Stimulated activated CD8-positive, alpha-beta memory T cell treated with anti-CD3 and anti-CD28 coated beads, Interleukin-12 subunit alpha, Interleukin-12 subunit beta, amount 100 ng/mL, for 24 hours (primary cell): ENCODE data around the gene SLAMF7.
"Not testable (repeated sequence)": the region's sequence is repeated elsewhere in the genome, so short reads cannot be mapped to it uniquely, and the experiment has no call there.

Experiments
- DNase-seq: peaks from one replicate; pipeline ENCODE4 v3.0.0-alpha.2; 2020; ENCODE audit errors: extremely low read depth

SLAMF7 gene

DNA sequence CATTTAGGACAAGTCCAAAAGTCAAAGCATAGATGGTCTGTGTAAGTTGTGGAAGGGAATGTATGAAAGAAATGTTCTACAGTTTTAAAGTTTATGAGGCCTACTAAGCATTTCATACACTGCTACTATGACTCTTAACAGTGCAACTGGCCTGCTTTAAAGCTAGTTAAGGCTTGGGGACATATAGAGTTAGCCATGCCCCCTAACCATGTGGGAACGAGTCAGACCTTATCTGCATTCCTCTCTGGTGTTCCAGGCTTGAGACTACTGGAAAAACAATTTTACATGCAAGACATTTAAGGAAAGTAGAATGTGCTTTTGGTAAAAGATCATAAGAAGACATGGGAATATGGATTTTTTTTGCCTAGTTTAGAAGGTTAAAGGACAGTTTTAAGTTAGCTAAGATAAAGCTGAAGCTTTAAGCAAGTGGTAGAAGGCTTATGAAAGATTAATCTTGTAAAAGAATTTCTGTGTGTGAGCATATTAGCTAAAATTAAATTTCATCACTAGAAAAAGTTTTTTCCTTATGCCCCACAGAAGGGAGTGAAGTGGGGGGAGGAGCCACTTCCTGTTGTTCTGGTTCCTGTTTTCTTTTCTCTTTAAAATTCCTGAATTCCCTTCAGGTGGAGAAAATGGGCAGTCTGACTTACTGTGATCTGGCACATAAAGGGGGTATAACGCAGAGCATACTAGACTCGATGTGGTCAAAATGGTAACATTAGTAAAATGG, 18.5 kb upstream of the SLAMF7 start:
- no peak for DNase-seq

DNA sequence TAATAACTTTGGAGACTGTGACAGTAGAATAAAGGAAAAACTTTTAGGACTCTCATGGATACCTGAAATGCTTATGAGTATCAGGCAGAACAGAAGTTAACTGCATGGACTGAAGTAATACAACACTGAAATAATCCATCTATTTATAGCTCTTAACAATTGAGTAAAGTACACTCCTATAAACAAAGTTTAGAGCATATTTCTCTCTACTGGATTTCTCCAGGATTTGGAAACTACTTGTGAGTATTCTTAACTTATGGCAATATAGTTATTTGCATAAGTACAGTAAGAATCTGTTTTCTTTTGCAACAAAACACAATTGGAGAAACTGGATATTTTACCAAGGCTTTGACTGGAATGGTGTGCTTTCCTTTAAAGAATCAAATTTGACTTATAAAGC, 17.6 kb upstream of the SLAMF7 start:
- no peak for DNase-seq

DNA sequence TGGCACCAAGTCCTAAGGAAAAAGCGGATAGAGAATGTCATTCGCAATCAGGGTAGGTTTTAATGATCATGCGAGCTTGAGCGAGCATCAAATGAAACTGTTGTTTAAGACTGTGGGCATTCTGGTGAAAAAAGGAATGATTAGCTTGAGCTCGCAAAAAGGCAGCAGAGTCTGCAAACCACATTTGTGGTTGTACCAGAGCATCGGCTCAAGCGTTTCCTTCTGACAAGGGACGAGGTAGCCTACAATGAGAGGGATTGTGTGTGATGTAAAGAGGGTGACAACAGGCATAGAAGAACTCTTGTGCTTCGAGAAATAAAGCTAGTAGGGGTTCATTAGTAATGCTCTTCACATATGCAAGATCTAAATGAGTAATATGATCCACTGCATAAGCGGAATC, 16.3 kb upstream of the SLAMF7 start:
- DNase-seq, result no peak

DNA sequence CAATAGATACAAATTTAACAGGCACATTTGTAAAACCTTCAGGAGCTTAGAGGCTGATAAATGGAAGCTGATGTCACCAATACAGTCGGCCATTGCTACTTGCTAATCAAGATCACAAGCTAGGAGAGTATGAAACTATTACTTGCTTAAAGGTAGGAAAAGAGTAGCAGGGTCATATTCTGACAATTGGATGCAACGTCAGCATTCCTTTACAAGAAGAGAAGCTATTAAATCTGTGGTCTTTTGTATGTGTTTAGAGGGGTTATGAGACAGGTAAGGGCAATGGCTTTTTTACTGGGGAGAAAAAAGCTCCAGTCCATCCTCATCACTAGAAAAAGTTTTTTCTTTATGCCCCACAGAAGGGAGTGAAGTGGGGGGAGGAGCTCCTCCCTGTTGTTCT, 15.7 kb upstream of the SLAMF7 start:
- DNase-seq, result no peak

DNA sequence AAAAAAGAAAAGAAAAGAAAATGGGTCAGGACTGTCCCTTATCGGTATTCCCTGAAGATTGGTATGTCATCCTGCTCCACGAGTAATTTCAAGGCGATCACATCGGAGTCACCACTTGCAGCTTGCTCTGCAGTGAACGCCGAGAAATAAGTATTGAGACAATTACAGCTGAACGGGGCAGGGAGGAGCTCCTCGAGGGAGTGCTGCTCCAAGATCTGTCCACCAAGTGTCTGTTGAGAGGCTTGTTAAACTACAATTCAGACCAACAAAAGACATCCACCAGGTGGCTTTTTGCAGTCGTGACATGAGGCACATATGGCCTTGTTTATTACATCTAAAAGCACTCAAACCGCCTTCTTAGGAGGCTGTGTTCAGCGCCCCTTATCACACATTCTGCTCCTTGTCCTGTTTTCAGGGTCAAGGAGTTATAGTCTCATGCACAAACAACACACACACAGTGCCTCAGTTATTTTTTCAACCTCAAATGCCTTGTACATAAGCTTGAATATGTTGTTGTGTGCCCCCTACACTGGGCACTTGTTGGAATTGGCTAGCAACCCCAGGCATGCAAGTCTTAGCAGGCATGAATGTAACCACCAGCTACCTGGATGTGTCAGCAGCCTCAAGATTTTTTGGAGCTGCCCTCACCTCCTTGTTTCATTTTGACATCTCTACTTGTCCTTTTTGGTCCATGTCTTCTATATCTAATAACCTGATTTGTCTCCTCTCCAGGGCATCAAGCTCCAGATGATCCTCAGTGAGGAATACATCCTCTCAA, 14.4 kb upstream of the SLAMF7 start:
- DNase-seq, result no peak

DNA sequence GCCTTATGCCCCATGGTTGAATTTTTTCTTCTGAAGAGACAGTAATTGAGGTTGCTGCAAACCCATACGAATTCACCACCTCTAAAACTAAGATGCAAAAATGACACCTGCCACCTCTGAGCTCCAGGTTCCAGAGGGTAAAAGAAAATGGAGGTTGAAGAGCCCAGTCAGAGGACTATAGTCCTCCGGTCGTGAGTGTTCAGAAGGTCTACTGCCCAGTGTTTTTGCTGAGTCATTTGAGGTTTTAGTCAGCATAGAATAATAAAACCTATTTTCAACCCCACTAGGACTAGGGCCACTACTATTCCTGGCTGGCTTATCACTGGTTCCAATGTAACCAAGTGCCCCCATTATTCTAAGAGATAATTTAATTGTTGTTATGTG, 12.9 kb upstream of the SLAMF7 start:
- no peak for DNase-seq

DNA sequence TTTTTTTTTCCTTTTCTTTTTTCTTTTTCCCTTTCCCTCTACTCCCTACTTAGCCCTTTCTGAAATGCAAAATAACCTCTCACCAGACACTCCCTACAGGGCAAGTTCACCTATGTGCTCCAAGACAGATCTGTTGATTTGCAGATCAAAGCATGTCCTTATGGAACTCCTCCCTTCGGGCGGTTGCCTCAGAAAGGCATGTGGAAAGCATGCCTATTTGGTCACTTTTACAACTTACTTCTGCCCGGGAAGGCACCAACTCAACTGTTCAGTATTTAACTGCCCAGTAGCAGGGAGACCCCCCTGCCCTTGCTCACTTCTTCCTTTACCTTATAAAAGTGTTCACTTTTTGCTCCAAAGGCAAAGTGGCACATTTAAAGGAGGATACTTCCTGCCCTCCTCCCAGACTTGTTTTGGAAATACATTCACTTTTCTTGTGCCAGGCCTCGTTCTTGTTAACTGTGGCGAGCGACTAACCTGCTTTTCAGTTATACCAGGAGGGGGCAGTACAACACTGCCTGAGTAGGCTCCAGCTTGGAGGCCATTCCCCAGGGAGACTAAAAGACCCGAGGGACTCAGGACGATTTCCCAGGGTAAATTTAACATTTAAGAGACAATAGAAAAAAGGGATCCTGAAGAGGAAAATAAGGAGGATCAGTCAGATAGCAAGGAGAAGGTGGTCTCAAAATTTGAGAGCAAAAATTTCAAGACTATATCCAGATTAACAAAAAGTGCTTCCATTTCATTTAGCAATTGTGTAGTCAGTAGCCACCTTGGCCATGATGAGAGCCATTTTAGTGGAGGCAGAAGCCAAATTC, 12.3 kb upstream of the SLAMF7 start:
- DNase-seq, result no peak

DNA sequence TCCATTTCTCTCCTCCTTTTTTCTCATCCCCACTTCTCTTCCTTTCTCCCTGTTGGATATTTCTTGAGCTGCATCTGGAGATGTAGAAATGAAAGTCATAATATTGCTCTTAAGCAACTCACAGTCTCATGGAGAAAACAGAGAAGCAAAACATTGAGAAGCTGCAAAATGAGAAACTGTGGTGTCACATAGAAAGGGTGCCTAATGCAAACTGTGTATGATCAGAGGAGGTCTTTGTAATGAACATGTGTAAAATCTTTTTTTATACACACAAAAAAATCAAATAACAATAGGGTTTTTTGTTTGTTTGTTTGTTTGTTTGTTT, 11.8 kb upstream of the SLAMF7 start:
- no peak for DNase-seq

DNA sequence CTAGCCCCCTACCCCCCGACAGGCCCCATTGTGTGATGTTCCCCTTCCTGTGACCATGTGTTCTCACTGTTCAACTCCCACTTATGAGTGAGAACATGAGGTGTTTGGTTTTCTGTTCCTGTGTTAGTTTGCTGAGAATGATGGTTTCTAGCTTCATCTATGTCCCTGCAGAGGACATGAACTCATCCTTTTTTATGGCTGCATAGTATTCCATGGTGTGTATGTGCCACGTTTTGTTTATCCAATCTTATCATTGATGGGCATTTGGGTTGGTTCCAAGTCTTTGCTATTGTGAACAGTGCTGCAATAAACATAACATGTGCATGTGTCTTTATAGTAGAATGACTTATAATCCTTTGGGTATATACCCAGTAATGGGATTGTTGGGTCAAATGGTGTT, 7.5 kb upstream of the SLAMF7 start:
- not testable (repeated sequence) for DNase-seq

DNA sequence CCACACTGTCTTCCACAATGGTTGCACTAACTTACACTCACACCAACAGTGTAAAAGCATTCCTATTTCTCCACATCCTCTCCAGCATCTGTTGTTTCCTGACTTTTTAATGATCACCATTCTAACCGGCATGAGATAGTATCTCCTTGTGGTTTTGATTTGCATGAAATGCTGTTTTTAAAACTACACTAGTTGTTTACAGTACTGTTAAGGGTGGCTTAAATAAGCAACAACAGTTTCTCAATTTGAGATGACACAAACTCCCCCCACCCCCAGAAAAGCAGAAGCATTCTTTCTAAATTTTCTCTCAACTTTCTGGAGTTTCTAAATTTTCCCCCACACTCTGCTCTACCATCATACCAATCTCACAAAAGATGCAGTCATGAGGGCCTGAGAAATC, 7.1 kb upstream of the SLAMF7 start:
- DNase-seq, result no peak

DNA sequence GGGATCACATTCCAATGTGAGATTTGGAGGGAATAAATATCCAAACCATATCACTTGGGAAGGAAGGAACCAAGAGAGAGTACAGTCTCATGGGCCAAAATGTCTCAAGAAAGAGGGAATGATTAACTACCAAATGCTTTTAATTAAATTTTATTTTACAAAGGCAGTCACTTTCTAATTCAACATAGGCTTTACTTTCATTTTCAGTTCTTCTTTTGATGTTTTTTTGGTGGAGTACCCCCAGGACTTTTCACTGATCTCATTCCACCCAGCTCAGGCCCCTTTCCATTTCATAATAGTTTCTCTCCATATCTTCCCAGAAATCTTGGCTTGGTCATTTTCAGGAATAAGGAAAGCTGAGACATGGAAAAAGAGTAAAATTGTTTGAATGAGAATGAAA, 5.1 kb upstream of the SLAMF7 start:
- no peak for DNase-seq

DNA sequence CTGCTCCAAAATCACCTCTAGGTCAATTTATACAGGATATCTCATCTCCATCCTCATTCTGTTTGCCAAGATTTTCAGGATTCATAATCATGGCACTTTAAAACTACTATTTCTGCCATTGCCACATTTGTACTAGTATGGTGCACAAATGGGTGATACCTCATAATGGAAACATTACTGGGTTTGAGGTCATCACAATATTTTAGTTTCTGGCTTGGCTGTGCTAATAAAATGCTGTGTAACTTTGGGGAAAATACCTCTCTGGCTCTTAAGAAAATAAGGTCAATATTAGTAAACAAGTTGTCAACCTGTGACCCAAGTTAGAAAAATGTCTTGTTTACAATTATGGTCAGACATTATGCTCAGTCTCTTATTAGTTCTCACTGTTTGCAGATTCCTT, 4.7 kb upstream of the SLAMF7 start:
- DNase-seq, result no peak

DNA sequence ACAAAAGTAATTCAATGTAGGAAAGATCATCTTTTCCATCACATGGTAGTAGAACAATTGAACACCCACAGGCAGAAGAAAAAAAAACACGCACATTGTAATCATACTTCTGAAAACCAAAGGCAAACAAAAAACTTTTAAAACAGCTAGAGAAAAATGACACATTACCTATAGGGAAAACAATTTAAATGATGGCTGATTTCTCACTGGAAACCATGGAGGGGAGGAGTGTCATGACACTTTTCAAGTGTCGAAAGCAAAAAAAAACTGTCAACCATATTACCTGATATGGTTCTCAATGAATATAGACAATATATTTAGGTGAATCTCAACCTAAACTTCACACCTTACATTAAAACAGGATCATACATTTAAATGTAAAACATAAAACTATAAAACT, 776 bp upstream of the SLAMF7 start:
- no peak for DNase-seq

DNA sequence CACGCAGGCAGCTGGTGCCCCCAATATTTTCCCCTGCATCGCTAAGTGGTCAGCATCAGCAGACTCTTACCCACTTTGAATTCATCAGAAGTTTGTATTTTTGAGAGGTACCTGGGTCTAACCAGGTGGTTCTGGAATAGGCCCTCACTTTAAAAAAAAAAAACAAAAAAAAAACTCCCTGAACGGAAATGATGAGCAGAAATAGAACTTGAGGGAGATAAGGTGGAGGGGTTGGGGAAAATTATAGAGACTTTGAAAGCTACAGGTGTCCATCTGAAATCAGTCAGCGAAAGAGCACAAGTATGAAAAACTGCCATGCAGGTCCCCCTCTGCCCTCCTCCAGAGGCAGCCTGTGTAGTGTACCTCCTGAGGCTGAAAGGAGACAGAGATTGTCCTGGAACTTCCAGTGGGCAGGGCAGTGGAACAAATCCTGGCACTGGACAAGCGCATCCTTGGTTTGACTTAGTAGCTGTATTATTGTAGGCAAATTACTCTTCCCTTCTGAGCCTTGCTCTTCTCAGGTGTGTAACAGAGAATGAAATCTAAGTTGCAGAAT, 1.2 kb downstream of the SLAMF7 start:
- DNase-seq, result no peak

DNA sequence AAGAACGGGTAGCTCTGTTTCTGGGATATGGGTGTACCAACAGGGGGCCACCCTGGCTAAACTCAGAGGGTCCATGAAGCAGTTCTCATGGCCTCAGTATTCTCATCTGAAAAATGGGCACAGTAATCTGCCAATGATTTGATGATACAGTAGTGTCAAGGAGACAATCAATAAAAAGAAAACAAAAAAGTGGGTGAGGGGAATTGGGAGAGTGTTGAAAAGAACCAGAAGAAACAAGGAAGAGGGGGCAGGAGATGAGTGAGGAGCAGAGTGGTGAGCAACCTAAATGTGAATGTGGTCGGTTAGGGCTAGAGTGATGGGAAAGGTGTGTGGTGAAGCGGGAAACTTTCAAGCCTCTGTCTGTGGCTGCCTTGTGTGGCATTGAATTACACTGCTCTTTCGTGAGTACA, 2.0 kb downstream of the SLAMF7 start:
- no peak for DNase-seq

DNA sequence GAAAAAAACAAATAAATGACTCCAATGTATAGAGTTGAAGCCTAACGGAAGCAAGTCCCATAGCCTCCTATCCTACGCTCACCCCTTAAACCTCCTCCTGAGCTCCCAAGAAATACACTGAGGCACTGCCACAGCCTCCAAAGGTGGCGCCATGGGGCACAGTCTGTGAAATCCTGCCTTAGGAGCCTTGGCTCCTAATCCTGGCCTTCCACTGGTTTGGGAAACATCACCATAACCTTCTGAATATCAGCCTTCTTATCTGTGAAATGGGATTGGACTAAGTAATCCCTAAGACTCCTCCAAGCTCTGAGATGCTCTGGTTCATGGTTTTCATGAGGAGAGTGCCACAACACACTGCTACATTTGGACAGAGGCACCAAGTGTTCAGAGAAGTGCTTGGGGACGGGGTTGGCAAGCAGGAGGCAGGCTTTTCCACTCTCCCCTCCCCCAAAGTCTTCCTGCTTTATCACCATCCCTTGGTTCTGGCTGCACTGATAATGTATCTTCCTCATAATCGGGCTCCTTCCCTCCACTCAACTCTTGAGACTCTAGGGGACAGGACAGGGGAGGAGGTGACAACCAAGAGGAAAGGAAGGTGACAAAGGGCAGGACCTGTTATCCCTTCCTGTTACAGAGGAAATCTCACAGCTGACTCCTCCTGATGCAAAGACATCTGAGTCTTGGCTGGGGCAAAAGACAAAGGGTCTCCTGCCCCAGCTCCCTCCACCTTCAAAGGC, 2.7 kb downstream of the SLAMF7 start:
- DNase-seq, result no peak

DNA sequence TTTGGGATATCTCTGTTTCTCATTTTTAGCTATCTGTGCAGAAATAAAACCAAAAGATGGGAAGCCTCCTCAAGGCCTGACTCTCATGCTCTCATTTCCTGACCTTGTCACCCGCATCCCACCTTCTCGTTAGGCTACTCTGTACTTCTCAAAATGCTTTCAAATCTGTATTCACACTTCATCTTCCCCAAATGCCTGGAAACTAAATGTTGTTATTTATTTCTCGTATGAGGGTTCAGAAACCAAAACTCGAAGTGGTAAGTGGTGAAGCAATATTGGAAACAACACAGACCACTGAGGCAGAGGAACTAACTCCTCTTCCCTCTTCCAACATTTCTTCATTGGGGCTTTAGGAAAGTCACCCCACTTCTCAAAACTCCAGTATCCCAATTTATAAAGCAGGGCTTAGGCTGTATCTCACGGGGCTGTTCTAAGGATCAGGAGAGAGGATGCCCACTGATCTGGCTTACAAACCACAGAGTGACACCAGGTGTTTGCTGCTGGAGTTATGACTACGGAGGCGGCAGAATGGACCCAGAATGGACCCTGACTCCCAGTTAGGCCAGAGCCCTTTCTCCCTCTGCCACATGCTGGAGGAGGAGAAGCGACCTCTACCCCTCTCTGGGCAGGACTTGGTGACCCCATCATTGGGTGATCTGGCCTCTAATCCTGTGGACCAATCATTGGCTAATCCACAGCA, 3.5 kb downstream of the SLAMF7 start:
- no peak for DNase-seq

DNA sequence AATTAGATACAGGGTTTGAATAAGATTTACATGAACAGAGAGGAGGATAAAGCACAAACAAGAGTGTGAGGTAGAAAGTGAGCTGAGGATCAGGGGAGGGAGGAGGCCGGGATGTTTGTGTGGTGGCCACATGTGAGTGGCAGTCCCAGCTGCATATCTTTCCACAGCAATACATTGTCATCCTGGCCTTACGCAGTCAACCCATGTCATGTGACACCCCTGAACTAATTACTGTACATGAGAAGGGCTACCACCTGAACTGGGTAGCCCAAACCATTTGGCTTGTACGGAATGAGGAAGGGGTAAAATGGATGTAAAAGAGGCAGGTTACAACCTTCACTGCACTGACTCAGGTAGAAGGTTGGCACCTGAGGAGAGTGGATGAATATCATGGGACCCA, 4.2 kb downstream of the SLAMF7 start:
- no peak for DNase-seq

DNA sequence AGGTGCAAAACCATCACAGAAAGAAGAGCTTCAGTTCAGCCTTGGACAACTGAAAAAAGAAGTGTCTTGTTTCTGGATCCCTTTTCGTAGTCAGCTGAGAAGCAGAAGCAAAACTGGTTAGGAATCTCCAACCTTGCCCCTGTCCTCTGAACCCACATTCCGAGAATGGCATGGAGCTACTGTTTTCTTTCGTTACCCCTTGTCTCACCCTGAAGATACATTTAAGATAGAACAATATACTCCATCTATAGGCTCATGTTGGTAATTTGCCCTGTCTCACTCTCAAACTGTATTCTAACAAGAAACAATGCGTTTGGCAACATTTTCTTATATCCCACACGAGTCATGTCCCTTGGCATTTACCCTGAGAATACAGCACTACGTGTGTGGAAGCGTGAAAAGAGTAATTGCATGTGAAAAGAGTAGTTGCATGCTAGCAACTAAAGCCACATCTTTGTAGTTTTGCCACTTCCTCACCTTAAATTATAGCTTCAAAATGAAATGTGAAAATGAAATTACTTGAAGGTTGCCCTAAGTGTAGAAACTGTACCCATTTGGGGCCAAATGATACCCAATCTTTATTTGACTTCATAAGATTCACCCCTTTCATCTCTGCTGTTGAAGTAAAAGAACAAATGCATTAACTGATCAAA, 5.3 kb downstream of the SLAMF7 start:
- no peak for DNase-seq

DNA sequence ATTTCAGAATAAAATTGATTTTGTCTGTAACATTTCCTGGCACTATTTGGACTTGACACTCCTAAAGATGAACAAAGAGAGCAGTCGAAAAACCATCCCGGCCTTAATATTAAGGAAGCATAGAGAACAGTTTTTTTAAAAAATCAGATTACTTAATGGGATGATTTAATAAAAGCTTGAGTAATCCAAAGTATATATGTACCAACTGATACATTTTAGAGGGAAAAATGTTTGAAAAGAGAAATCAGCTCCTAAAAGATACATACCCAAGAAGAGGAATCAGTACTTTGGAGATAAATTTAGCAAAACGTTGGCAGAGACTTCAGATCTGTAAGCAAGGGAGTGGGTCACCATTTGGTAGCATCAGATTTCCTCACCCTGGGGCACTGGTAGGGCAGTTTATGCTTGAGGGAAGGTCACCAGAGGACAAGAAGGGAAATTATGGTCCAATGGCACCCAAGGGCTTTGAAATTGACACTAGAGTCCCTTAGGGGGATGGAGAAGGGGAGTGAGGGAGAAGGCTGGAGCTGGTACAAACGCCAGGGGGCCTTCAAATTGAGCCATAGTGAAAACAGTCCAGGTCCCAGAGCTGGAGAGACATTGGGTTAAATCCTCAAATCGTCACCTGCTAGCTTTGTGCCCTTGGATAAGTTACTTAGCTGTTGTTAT, 5.9 kb downstream of the SLAMF7 start:
- no peak for DNase-seq
